ENCODE data around the gene KCTD16.

Gene KCTD16

GRCh38 chr5:144260121-144260520, 89.4 kb downstream of the KCTD16 start:
- no peak overlapping the region for H3K4me3 ChIP-seq (ENCODE audit: low read length)
- TF ChIP-seq, protein P1, sequence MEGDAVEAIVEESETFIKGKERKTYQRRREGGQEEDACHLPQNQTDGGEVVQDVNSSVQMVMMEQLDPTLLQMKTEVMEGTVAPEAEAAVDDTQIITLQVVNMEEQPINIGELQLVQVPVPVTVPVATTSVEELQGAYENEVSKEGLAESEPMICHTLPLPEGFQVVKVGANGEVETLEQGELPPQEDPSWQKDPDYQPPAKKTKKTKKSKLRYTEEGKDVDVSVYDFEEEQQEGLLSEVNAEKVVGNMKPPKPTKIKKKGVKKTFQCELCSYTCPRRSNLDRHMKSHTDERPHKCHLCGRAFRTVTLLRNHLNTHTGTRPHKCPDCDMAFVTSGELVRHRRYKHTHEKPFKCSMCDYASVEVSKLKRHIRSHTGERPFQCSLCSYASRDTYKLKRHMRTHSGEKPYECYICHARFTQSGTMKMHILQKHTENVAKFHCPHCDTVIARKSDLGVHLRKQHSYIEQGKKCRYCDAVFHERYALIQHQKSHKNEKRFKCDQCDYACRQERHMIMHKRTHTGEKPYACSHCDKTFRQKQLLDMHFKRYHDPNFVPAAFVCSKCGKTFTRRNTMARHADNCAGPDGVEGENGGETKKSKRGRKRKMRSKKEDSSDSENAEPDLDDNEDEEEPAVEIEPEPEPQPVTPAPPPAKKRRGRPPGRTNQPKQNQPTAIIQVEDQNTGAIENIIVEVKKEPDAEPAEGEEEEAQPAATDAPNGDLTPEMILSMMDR (conservative IDR thresholded peaks at IDR 0.05; ENCODE audit: low read depth, low read length) = no peak
- no peak for DNase-seq (ENCODE audit: low read depth)

- TF ChIP-seq, protein P1 (conservative IDR thresholded peaks at IDR 0.05; ENCODE audit: low read depth, low read length) = no peak
- no peak overlapping the region for H3K4me3 ChIP-seq (ENCODE audit: low read length)
- no peak for DNase-seq (ENCODE audit: low read depth)
These were observed 95.1 kb downstream of the KCTD16 start for GRCh38 chr5:144265643-144266247.

DNA sequence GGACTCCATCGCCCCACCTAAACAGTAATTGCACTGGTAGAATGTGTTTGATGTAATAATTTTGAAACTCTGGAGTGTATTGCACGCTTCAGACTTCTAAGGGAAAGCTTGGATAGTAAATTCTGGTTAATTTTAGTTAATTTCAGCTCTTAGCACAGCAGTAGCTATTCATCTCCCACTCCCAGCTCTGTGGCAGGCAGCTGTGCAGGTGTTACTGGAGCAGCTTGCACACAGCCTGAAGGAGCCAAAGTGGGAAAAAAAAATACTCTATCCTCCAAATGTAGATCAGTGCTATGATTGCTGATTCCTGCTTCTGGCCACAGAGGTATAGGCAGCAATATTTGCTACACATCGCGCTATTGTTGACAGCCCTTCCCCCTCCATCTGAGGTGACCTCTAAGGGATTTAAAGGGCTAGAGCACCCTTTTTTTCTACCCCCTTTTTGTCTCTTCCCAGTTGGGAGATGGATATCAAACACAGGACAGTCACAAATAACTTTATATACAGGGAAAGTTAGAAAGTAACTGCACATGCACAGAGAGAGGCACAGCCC, 97.4 kb downstream of the KCTD16 start:
- TF ChIP-seq, protein P1 (conservative IDR thresholded peaks at IDR 0.05; ENCODE audit: low read depth, low read length) = no peak
- DNase-seq (ENCODE audit: low read depth) = no peak
- no peak overlapping the region for H3K4me3 ChIP-seq (ENCODE audit: low read length)

- no peak for DNase-seq (ENCODE audit: low read depth)
- TF ChIP-seq, protein P1 (conservative IDR thresholded peaks at IDR 0.05; ENCODE audit: low read depth, low read length) = no peak
- H3K4me3 ChIP-seq (ENCODE audit: low read length) = no peak overlapping the region
These were observed 102.8 kb downstream of the KCTD16 start for GRCh38 chr5:144273232-144274027.

DNA sequence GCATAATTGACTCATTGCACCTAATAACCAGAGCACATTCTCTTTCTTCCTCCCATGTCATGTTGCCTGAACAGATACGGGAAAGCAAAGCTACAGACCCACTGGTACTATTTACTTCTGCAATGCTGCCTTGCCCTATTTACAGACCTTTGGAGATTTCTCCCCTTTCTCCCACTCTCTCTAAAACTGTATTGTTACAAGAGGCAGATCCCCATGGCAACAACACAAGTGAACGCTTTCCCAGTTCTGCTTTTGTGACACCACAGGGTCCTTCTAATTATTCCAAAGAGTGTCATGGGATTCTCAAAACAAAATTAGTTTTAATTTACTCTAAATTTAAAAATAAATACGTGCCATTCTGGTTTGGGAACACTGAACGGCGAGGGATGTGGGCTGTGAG, 104.7 kb downstream of the KCTD16 start:
- no peak for DNase-seq (ENCODE audit: low read depth)
- no peak overlapping the region for H3K4me3 ChIP-seq (ENCODE audit: low read length)
- TF ChIP-seq, protein P1 (conservative IDR thresholded peaks at IDR 0.05; ENCODE audit: low read depth, low read length) = no peak

DNA sequence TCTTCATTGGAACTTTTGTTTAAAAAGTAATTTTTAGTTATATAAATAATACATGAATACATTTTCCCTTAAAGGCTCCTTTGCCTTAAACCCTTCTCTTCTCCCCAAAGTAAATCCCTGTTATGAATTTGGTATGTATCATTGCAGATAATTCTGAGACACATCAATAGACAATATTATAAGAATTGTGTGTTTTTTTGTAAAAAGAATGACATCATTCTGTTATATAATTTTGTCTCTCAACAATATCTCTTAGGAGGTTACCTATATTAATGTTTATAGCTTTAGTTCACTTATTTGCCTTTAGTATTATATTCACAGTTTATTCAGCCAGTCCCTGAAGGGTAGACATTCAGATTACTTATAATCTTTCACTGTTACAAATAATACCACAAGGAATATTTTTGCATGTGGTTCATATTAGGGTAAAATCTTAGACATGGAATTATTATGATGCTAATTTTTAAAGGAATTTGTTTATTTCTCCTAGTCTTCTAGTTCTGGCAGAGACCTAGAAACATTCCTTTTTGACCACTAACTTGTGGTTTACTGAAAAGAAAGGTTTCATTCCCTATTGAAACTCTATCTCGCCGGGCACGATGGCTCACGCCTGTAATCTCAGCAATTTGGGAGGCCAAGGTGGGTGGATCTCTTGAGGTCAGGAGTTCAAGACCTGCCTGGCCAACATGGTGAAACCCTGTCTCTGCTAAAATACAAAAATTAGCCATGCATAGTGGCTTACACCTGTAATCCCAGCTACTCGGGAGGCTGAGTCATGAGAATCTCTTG, 105.6 kb downstream of the KCTD16 start:
- no peak for DNase-seq (ENCODE audit: low read depth)
- no peak overlapping the region for H3K4me3 ChIP-seq (ENCODE audit: low read length)
- TF ChIP-seq, protein P1 (conservative IDR thresholded peaks at IDR 0.05; ENCODE audit: low read depth, low read length) = no peak
